DND-41 (cell line): ENCODE data around the gene DOCK3.

Experiments
- ATAC-seq: fragments of 200-7000 bp; cut with Tn5 transposase; 3 replicates; pipeline ENCODE4 v1.9.1; 2021; ENCODE audit warnings: low read depth; ENCODE audit not compliant: insufficient read depth
- DNase-seq: peaks from one replicate; pipeline ENCODE4 v3.0.0-alpha.2; 2020
- H2AFZ ChIP-seq: 2 replicates; pipeline ENCODE4 v1.6.0; 2012; ENCODE audit warnings: low read depth, low read length
- H3K27ac ChIP-seq: 2 replicates; pipeline ENCODE4 v1.5.1; 2012; ENCODE audit warnings: low read length, inconsistent platforms
- H3K27me3 ChIP-seq: fragments of 200-600 bp; sonication (generic); 2 replicates; pipeline ENCODE4 v1.6.0; 2012; ENCODE audit warnings: low read length, mild to moderate bottlenecking, inconsistent platforms; ENCODE audit not compliant: insufficient read depth, poor library complexity
- H3K36me3 ChIP-seq: 2 replicates; pipeline ENCODE4 v1.5.1; 2012; ENCODE audit warnings: low read length, inconsistent platforms; ENCODE audit not compliant: insufficient read depth
- H3K4me1 ChIP-seq: 2 replicates; pipeline ENCODE4 v1.5.1; 2012; ENCODE audit warnings: mild to moderate bottlenecking, low read length; ENCODE audit not compliant: insufficient read depth
- H3K4me2 ChIP-seq: 2 replicates; pipeline ENCODE4 v1.6.0; 2012; ENCODE audit warnings: mild to moderate bottlenecking, moderate library complexity, low read length, inconsistent platforms; ENCODE audit not compliant: insufficient read depth
- H3K4me3 ChIP-seq, 2 experiments: fragments of 200-600 bp in 1 of 2; shearing (Covaris generic) in 1 of 2; 2 replicates each; pipeline ENCODE4 v1.5.1; 2012 to 2016; ENCODE audit warnings: inconsistent platforms in 2 of 2, low read length in 2 of 2, mild to moderate bottlenecking in 2 of 2, low read depth in 1 of 2, moderate library complexity in 1 of 2
- H3K79me2 ChIP-seq: 2 replicates; pipeline ENCODE4 v1.6.0; 2012; ENCODE audit warnings: low read length, inconsistent platforms; ENCODE audit not compliant: insufficient read depth
- H3K9ac ChIP-seq: 2 replicates; pipeline ENCODE4 v1.6.0; 2012; ENCODE audit warnings: low read depth, mild to moderate bottlenecking, inconsistent platforms, low read length, moderate library complexity
- H3K9me3 ChIP-seq: 2 replicates; pipeline ENCODE4 v1.5.1; 2012; ENCODE audit warnings: low read length, moderate library complexity, mild to moderate bottlenecking, inconsistent platforms; ENCODE audit not compliant: insufficient read depth, severe bottlenecking
- H4K20me1 ChIP-seq: 2 replicates; pipeline ENCODE4 v1.6.0; 2012; ENCODE audit warnings: low read length; ENCODE audit not compliant: insufficient read depth
- CTCF ChIP-seq: IDR thresholded peaks from 2 replicates; pipeline ENCODE4 v1.5.1; 2012; ENCODE audit warnings: borderline replicate concordance, low read length, moderate library complexity, mild to moderate bottlenecking; ENCODE audit not compliant: poor library complexity, severe bottlenecking; ENCODE audit errors: extremely low read depth
- EZH2 ChIP-seq: IDR thresholded peaks from 3 replicates; pipeline ENCODE4 v1.6.1; 2012; ENCODE audit warnings: borderline replicate concordance, low read depth, mild to moderate bottlenecking, moderate library complexity, low read length, inconsistent platforms; ENCODE audit not compliant: severe bottlenecking

DOCK3 gene

GRCh38 chr3:51358981-51359380 lies 684.3 kb downstream of the DOCK3 start:
- H3K9ac ChIP-seq, result no peak overlapping the region
- TF ChIP-seq CTCF (no peak), EZH2 (no peak)

GRCh38 chr3:51360806-51361205 lies 686.1 kb downstream of the DOCK3 start:
- no peak for TF ChIP-seq CTCF
- no peak for TF ChIP-seq EZH2
- no peaks in the 10 kb centered on the region for H3K9me3 ChIP-seq

More at GRCh38 chr3:51358981-51359380, 684.3 kb downstream of the DOCK3 start:
- Histone ChIP-seq H2AFZ (no peak overlapping the region), H3K4me2 (no peak overlapping the region), H3K4me3 (no peak overlapping the region), H3K36me3 (no peaks in the 10 kb centered on the region), H4K20me1 (no peaks in the 10 kb centered on the region), H3K4me1 (no peaks in the 10 kb centered on the region), H3K9me3 (no peaks in the 10 kb centered on the region), H3K79me2 (no peaks in the 10 kb centered on the region), H3K27me3 (peaks cover 19% of the 10 kb centered on the region), H3K27ac (no peak overlapping the region)
- DNase-seq, result no peak
- ATAC-seq, result no peak

GRCh38 chr3:51361746-51362145 lies 687.0 kb downstream of the DOCK3 start:
- DNase-seq (no peak), ATAC-seq (no peak)
- no peaks in the 10 kb centered on the region for H3K79me2 ChIP-seq

More at GRCh38 chr3:51360806-51361205, 686.1 kb downstream of the DOCK3 start:
- DNase-seq, result no peak
- no peak overlapping the region for H3K27ac ChIP-seq
- no peak for ATAC-seq
- H3K4me3 ChIP-seq, result no peak overlapping the region
- H4K20me1 ChIP-seq, result no peaks in the 10 kb centered on the region
- H2AFZ ChIP-seq, result no peak overlapping the region
- H3K27me3 ChIP-seq, result peaks cover 19% of the 10 kb centered on the region
- no peaks in the 10 kb centered on the region for H3K36me3 ChIP-seq
- no peaks in the 10 kb centered on the region for H3K79me2 ChIP-seq
- H3K4me1 ChIP-seq, result no peaks in the 10 kb centered on the region
- no peak overlapping the region for H3K9ac ChIP-seq
- no peak overlapping the region for H3K4me2 ChIP-seq

More at GRCh38 chr3:51361746-51362145, 687.0 kb downstream of the DOCK3 start:
- Histone ChIP-seq H3K9ac (no peak overlapping the region), H3K4me3 (no peak overlapping the region), H3K9me3 (no peaks in the 10 kb centered on the region), H3K4me2 (no peak overlapping the region), H3K27me3 (peaks cover 13% of the 10 kb centered on the region), H4K20me1 (no peaks in the 10 kb centered on the region), H3K4me1 (no peaks in the 10 kb centered on the region), H3K36me3 (no peaks in the 10 kb centered on the region), H2AFZ (no peak overlapping the region), H3K27ac (no peak overlapping the region)
- no peak for TF ChIP-seq EZH2
- TF ChIP-seq CTCF, result no peak
